H9 (cell line): Measurements from ENCODE around the gene ABCA12. TPM values are rescaled to one million over a fixed set of nuclear protein-coding genes. Genes with fewer than 3 reads are reported as not detected.

Source experiments
- DNase-seq: peaks from one replicate; pipeline ENCODE4 v3.0.0-alpha.2; 2017
- H2AFZ ChIP-seq: one replicate; pipeline ENCODE4 v1.6.1; 2013; ENCODE audit warnings: mild to moderate bottlenecking, low read length, control low read depth, moderate library complexity
- H2AK5ac ChIP-seq: 2 replicates; pipeline ENCODE4 v1.6.1; 2013; ENCODE audit warnings: low read length, control low read depth, mixed read lengths; ENCODE audit not compliant: insufficient read length
- H2BK120ac ChIP-seq: one replicate; pipeline ENCODE4 v1.6.1; 2013; ENCODE audit warnings: low read depth, mild to moderate bottlenecking, low read length, control low read depth, inconsistent platforms; ENCODE audit not compliant: poor library complexity, severe bottlenecking
- H2BK12ac ChIP-seq: 2 replicates; pipeline ENCODE4 v1.6.1; 2013; ENCODE audit warnings: low read length, control low read depth, mixed read lengths, low read depth; ENCODE audit not compliant: insufficient read length
- H2BK15ac ChIP-seq: 2 replicates; pipeline ENCODE4 v1.6.1; 2013; ENCODE audit warnings: low read depth, low read length, control low read depth
- H2BK20ac ChIP-seq: one replicate; pipeline ENCODE4 v1.6.1; 2013; ENCODE audit warnings: low read depth, mild to moderate bottlenecking, low read length, control low read depth, inconsistent platforms; ENCODE audit not compliant: poor library complexity, severe bottlenecking
- H2BK5ac ChIP-seq: 2 replicates; pipeline ENCODE4 v1.6.1; 2013; ENCODE audit warnings: low read length, control low read depth, mixed read lengths; ENCODE audit not compliant: insufficient read length
- H3K14ac ChIP-seq: 2 replicates; pipeline ENCODE4 v1.6.1; 2013; ENCODE audit warnings: low read length, control low read depth; ENCODE audit not compliant: insufficient read depth
- H3K18ac ChIP-seq: 2 replicates; pipeline ENCODE4 v1.6.1; 2013; ENCODE audit warnings: low read depth, mild to moderate bottlenecking, mixed read lengths, low read length, control low read depth; ENCODE audit not compliant: insufficient read length
- H3K23ac ChIP-seq: 2 replicates; pipeline ENCODE4 v1.6.1; 2013; ENCODE audit warnings: low read length, control low read depth, mixed read lengths, low read depth; ENCODE audit not compliant: insufficient read length
- H3K23me2 ChIP-seq: 2 replicates; pipeline ENCODE4 v1.6.1; 2013; ENCODE audit warnings: low read depth, mild to moderate bottlenecking, mixed read lengths, low read length, control low read depth; ENCODE audit not compliant: insufficient read length, poor library complexity, severe bottlenecking
- H3K27ac ChIP-seq: 2 replicates; pipeline ENCODE4 v1.5.1; 2013; ENCODE audit warnings: low read length, control low read depth, mixed read lengths, low read depth; ENCODE audit not compliant: insufficient read length
- H3K27me3 ChIP-seq: 2 replicates; pipeline ENCODE4 v1.6.1; 2013; ENCODE audit warnings: low read length, control low read depth, inconsistent platforms; ENCODE audit not compliant: insufficient read depth
- H3K4ac ChIP-seq: 2 replicates; pipeline ENCODE4 v1.6.1; 2013; ENCODE audit warnings: low read depth, mild to moderate bottlenecking, control low read depth, inconsistent platforms, low read length, moderate library complexity
- H3K4me1 ChIP-seq: 2 replicates; pipeline ENCODE4 v1.6.1; 2013; ENCODE audit warnings: low read length, control low read depth, inconsistent platforms; ENCODE audit not compliant: insufficient read depth
- H3K4me2 ChIP-seq: 2 replicates; pipeline ENCODE4 v1.6.1; 2013; ENCODE audit warnings: low read length, control low read depth, mixed read lengths; ENCODE audit not compliant: insufficient read length, insufficient read depth
- H3K56ac ChIP-seq: 2 replicates; pipeline ENCODE4 v1.6.1; 2013; ENCODE audit warnings: low read depth, mild to moderate bottlenecking, mixed read lengths, low read length, control low read depth; ENCODE audit not compliant: insufficient read length
- H3K79me1 ChIP-seq: 2 replicates; pipeline ENCODE4 v1.6.1; 2013; ENCODE audit warnings: low read depth, mild to moderate bottlenecking, moderate library complexity, low read length, control low read depth, inconsistent platforms; ENCODE audit not compliant: insufficient read depth, poor library complexity, severe bottlenecking
- H3K79me2 ChIP-seq: 2 replicates; pipeline ENCODE4 v1.6.1; 2013; ENCODE audit warnings: low read length, control low read depth, inconsistent platforms; ENCODE audit not compliant: insufficient read depth
- H3K9ac ChIP-seq: 2 replicates; pipeline ENCODE4 v1.6.1; 2013; ENCODE audit warnings: low read length, control low read depth, mixed read lengths; ENCODE audit not compliant: insufficient read length; ENCODE audit errors: extremely low read depth
- H3K9me3 ChIP-seq: one replicate; pipeline ENCODE4 v1.6.1; 2013; ENCODE audit warnings: low read depth, low read length, inconsistent platforms; ENCODE audit not compliant: control insufficient read depth
- H3T11ph ChIP-seq: one replicate; pipeline ENCODE4 v1.6.1; 2013; ENCODE audit warnings: mild to moderate bottlenecking, low read length, control low read depth, inconsistent platforms
- H4K20me1 ChIP-seq: one replicate; pipeline ENCODE4 v1.6.1; 2013; ENCODE audit not compliant: control insufficient read depth, insufficient read length, insufficient read depth
- H4K5ac ChIP-seq: 2 replicates; pipeline ENCODE4 v1.6.1; 2013; ENCODE audit warnings: low read depth, mild to moderate bottlenecking, mixed read lengths, low read length, control low read depth; ENCODE audit not compliant: insufficient read length
- H4K8ac ChIP-seq: replicated peaks from 2 replicates; pipeline ENCODE4 v1.6.1; 2013; ENCODE audit warnings: low read length, control low read depth, mixed read lengths, low read depth; ENCODE audit not compliant: insufficient read length
- H4K91ac ChIP-seq: 2 replicates; pipeline ENCODE4 v1.6.1; 2013; ENCODE audit warnings: low read depth, mild to moderate bottlenecking, moderate library complexity, mixed read lengths, low read length, control low read depth; ENCODE audit not compliant: insufficient read length
- H3K27ac Mint-ChIP-seq, 3 experiments: 2 replicates in 2 of 3; 3 replicates in 1 of 3; pipeline ENCODE4 v1.8.0; 2020 to 2021; ENCODE audit warnings: mixed read lengths in 3 of 3, mild to moderate bottlenecking in 1 of 3, moderate library complexity in 1 of 3
- H3K27me3 Mint-ChIP-seq: 2 replicates; pipeline ENCODE4 v1.8.0; 2021; ENCODE audit warnings: low read depth, mild to moderate bottlenecking, moderate library complexity, mixed read lengths
- H3K36me3 Mint-ChIP-seq, 3 experiments: 2 replicates in 2 of 3; 3 replicates in 1 of 3; pipeline ENCODE4 v1.8.0; 2020 to 2021; ENCODE audit warnings: low read depth in 3 of 3, mixed read lengths in 3 of 3; ENCODE audit not compliant: insufficient read depth in 1 of 3
- H3K4me1 Mint-ChIP-seq, 2 experiments: 2 replicates each; pipeline ENCODE4 v1.8.0; 2020; ENCODE audit warnings: mixed read lengths in 2 of 2
- H3K4me3 Mint-ChIP-seq, 2 experiments: 2 replicates in 1 of 2; 3 replicates in 1 of 2; pipeline ENCODE4 v1.8.0; 2020 to 2021; ENCODE audit warnings: mild to moderate bottlenecking in 2 of 2, mixed read lengths in 2 of 2, moderate library complexity in 1 of 2
- H3K9me3 Mint-ChIP-seq, 2 experiments: 2 replicates in 1 of 2; 3 replicates in 1 of 2; pipeline ENCODE4 v1.8.0; 2020; ENCODE audit warnings: mild to moderate bottlenecking in 2 of 2, mixed read lengths in 2 of 2, moderate library complexity in 1 of 2
- CTCF ChIP-seq: fragments of 200-600 bp; sonication (generic); conservative IDR thresholded peaks from 3 replicates; pipeline ENCODE4 v1.8.0; 2021; ENCODE audit warnings: antibody characterized with exemption, mild to moderate bottlenecking
- WGBS: extraction: QIAGEN DNeasy Blood & Tissue Kit; methylation state at CpG from one replicate; pipeline ENCODE4 v1.1.7; 2013; ENCODE audit warnings: missing lambda C conversion rate, low lambda C conversion rate, mixed read lengths; ENCODE audit not compliant: insufficient read length; ENCODE audit errors: extremely low coverage; 5-methylcytosine and 5-hydroxymethylcytosine counted together
- total RNA-seq: library from RNA; stranded (reverse); gene quantifications from 2 replicates; pipeline ENCODE4 v1.2.1, GENCODE V29; 2021

Gene ABCA12
- total RNA-seq, 1 experiment from 2014 or later = not detected

GRCh38 chr2:215068399-215068798 lies 70.0 kb downstream of the ABCA12 start:
- Histone ChIP-seq H3K27me3 (no peaks in the 10 kb centered on the region), H3K9me3 (no peaks in the 10 kb centered on the region), H3K9ac (no peak overlapping the region), H2AFZ (no peak overlapping the region), H2BK12ac (no peak overlapping the region), H2AK5ac (no peak overlapping the region), H3K23ac (no peak overlapping the region), H3K4me2 (no peak overlapping the region), H3K18ac (no peak overlapping the region), H4K20me1 (no peaks in the 10 kb centered on the region), H3T11ph (no peak overlapping the region), H3K79me2 (no peaks in the 10 kb centered on the region), H3K4ac (no peak overlapping the region), H3K27ac (no peak overlapping the region), H3K79me1 (no peaks in the 10 kb centered on the region), H2BK20ac (no peak overlapping the region), H4K91ac (no peak overlapping the region), H3K23me2 (no peaks in the 10 kb centered on the region), H4K5ac (no peak overlapping the region), H2BK15ac (no peak overlapping the region), H2BK5ac (no peak overlapping the region), H3K56ac (no peak overlapping the region), H2BK120ac (no peak overlapping the region), H3K4me1 (no peaks in the 10 kb centered on the region), H4K8ac (no peak overlapping the region), H3K14ac (no peak overlapping the region)
- Mint-ChIP-seq H3K27me3 (no peaks in the 10 kb centered on the region), H3K36me3 (no peaks in the 10 kb centered on the region), H3K4me1 (peaks cover under 1 to 2% of the 10 kb centered on the region in 2 experiments; a peak in 2 of 4 replicates), H3K9me3 (no peaks in the 10 kb centered on the region), H3K27ac (no peak overlapping the region; a peak in 1 of 7 replicates), H3K4me3 (no peak overlapping the region)
- DNase-seq = no peak
- WGBS = 100% methylated on average over 2 of the region's 2 CpGs
- no peak for TF ChIP-seq CTCF
